ENCODE data around the gene PHYHIPL.

The PHYHIPL gene

DNA sequence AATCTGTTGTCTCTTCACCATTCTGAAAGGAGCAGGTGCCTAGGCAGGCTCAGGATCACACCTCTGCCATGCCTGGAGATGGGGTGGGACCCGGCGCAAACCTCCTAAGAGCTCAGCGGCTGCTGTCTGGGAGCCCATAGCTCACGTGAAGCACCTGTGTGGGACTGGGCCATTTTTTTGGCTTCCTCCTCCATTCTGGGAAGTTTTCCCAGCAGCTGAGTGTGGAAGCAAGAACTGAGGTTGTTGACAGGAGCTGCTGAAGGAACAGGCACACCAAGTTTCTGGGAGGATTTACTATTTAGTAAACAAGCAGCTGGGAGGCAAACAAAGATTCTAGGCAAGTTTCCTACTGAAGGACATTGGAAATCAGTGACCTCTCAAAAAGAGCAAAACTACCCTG lies 108.6 kb downstream of the PHYHIPL start:
- Histone ChIP-seq H3K27ac (no peak overlapping the region), H3K27me3 (ENCODE audit: insufficient read depth, low read depth, severe bottlenecking) (no peaks in the 10 kb centered on the region)
- no peak for TF ChIP-seq CTCF (IDR thresholded peaks at IDR 0.05; ENCODE audit: low read depth, low read length)

GRCh38 chr10:59285848-59286247 lies 109.4 kb downstream of the PHYHIPL start:
- H3K9me3 ChIP-seq (ENCODE audit: severe bottlenecking), result no peaks in the 10 kb centered on the region
- H3K27me3 ChIP-seq (ENCODE audit: insufficient read depth, low read depth, severe bottlenecking), result no peaks in the 10 kb centered on the region
- H3K36me3 ChIP-seq, result no peaks in the 10 kb centered on the region
- no peak for DNase-seq
- no peak overlapping the region for H3K4me3 ChIP-seq (ENCODE audit: low read depth, low read length)
- no peak for TF ChIP-seq CTCF (IDR thresholded peaks at IDR 0.05; ENCODE audit: low read depth, low read length)
- H3K27ac ChIP-seq, result no peak overlapping the region

More for the DNA sequence above, 108.6 kb downstream of the PHYHIPL start:
- Histone ChIP-seq H3K4me3 (ENCODE audit: low read depth, low read length) (no peak overlapping the region), H3K9me3 (ENCODE audit: severe bottlenecking) (no peaks in the 10 kb centered on the region), H3K36me3 (no peaks in the 10 kb centered on the region)
- DNase-seq, result no peak

DNA sequence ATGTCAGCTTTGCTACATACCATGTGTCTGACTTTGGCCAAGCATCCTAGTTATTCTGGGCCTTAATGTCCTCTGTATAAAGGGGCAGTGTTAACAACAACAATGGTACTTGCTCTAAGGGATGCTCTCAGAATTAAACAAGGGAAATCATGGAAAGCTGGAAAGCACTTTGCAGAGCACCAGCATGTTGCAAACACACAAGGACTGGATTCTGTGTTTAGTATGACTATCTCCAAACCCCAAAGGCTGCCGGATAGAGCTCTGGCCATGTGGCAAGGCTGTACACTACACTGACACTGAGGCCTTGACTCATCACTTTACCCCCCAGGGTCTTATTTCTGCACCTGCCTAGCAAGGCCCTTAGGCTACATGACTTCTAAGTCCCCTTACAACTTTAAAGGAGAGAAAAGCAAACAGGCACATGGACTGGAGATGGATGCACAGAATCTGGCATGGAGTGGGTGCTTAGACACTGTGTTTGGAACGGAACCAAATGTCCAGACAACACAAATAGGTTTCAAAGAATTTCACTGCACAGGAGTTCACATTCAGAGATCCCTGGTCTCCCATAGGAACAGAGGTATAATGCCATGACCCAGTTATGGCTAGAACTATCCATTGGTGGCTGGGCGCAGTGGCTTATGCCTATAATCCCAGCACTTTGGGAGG lies 111.3 kb downstream of the PHYHIPL start:
- H3K4me3 ChIP-seq (ENCODE audit: low read depth, low read length), result no peak overlapping the region
- no peaks in the 10 kb centered on the region for H3K27me3 ChIP-seq (ENCODE audit: insufficient read depth, low read depth, severe bottlenecking)
- DNase-seq, result no peak
- no peak for TF ChIP-seq CTCF (IDR thresholded peaks at IDR 0.05; ENCODE audit: low read depth, low read length)
- H3K36me3 ChIP-seq, result no peaks in the 10 kb centered on the region
- no peak overlapping the region for H3K27ac ChIP-seq
- H3K9me3 ChIP-seq (ENCODE audit: severe bottlenecking), result no peaks in the 10 kb centered on the region

DNA sequence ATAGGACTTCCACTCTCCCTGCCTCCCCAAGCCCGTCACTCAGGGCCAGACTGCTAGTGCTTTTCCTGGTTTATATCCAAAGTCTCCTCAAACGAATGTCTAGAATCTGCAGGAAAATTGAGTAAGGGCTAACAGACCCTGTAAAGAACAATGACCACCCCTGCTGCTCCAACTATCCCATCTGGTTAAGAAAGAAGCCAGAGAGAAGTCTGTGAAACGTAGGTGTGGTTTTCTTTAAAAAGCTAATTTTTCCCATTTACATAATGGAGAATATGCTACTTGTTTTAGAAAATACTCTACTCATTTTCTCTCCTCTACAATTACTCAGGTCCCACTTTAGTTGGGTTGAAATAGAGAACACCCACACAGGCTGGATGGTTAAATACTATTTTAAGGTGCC lies 113.4 kb downstream of the PHYHIPL start:
- Histone ChIP-seq H3K36me3 (no peaks in the 10 kb centered on the region), H3K9me3 (ENCODE audit: severe bottlenecking) (no peaks in the 10 kb centered on the region), H3K4me3 (ENCODE audit: low read depth, low read length) (no peak overlapping the region), H3K27me3 (ENCODE audit: insufficient read depth, low read depth, severe bottlenecking) (no peaks in the 10 kb centered on the region), H3K27ac (no peak overlapping the region)
- DNase-seq, result no peak
- no peak for TF ChIP-seq CTCF (IDR thresholded peaks at IDR 0.05; ENCODE audit: low read depth, low read length)

DNA sequence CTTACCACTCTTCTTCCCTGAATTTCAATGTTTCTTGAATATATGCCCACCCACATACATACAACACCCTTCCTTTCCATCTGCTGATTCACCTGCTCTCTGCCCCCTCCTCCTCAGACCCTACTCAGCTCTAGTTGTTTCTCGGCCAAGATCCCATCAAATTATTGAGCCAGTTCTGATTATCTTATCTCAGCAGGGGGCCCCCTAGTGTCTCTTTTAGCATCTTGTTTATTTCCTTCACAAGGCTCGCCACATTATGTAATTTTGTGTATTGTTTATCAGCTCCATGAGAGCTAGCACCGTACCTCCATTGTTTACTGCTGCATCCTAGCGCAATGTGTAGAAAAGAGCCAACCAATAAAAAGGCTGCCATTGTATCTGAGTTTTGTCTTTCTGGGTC lies 114.0 kb downstream of the PHYHIPL start:
- TF ChIP-seq CTCF (IDR thresholded peaks at IDR 0.05; ENCODE audit: low read depth, low read length), result no peak
- DNase-seq, result no peak
- no peaks in the 10 kb centered on the region for H3K36me3 ChIP-seq
- no peaks in the 10 kb centered on the region for H3K9me3 ChIP-seq (ENCODE audit: severe bottlenecking)
- no peak overlapping the region for H3K4me3 ChIP-seq (ENCODE audit: low read depth, low read length)
- H3K27ac ChIP-seq, result no peak overlapping the region
- H3K27me3 ChIP-seq (ENCODE audit: insufficient read depth, low read depth, severe bottlenecking), result no peaks in the 10 kb centered on the region

All from WERI-Rb-1 (cell line).